IMR-90 (cell line): Measurements from ENCODE around the gene CARD14. TPM values are rescaled to one million over a fixed set of nuclear protein-coding genes. Genes with fewer than 3 reads are reported as not detected.

Experiments
- ATAC-seq: fragments of 200-7000 bp; cut with Tn5 transposase; 2 replicates; pipeline ENCODE4 v1.9.1; 2020; ENCODE audit warnings: low read depth, mild to moderate bottlenecking, moderate library complexity
- BruUV-seq: library from RNA; stranded (reverse); fragments of 400-500 nt; replicated peaks from 2 replicates; lab custom pipeline; 2021; lab: Mats Ljungman, UMichigan
- CTCF ChIA-PET: fragments of 300-600 bp; formaldehyde crosslinking; extraction: SDS; loops from one replicate; lab custom pipeline; 2021; ENCODE audit warnings: antibody characterized with exemption; lab: Yijun Ruan, JAX
- POLR2A ChIA-PET: fragments of 300-600 bp; sonication (Branson Sonifier 250); formaldehyde crosslinking; loops from one replicate; lab custom pipeline; 2022; ENCODE audit warnings: antibody characterized with exemption; ENCODE audit not compliant: unreplicated experiment; lab: Charles Lee
- DNase-seq: peaks from one replicate; pipeline ENCODE4 v3.0.0; 2013
- H2AFZ ChIP-seq: replicated peaks from 2 replicates; pipeline ENCODE3; 2013; ENCODE audit warnings: low read length, mild to moderate bottlenecking; ENCODE audit not compliant: poor library complexity
- H2AK5ac ChIP-seq: 2 replicates; pipeline ENCODE4 v1.6.1; 2013; ENCODE audit warnings: low read depth, low read length, inconsistent platforms
- H2AK9ac ChIP-seq: replicated peaks from 2 replicates; pipeline ENCODE3; 2013; ENCODE audit warnings: mild to moderate bottlenecking, low read depth, low read length, moderate library complexity; ENCODE audit not compliant: poor library complexity
- H2BK120ac ChIP-seq: 2 replicates; pipeline ENCODE4 v1.6.1; 2013; ENCODE audit warnings: low read depth, low read length, inconsistent platforms
- H2BK15ac ChIP-seq: 3 replicates; pipeline ENCODE4 v1.6.1; 2013; ENCODE audit warnings: low read depth, low read length, inconsistent platforms
- H2BK20ac ChIP-seq: 2 replicates; pipeline ENCODE4 v1.6.1; 2013; ENCODE audit warnings: low read depth, mild to moderate bottlenecking, inconsistent platforms, low read length, moderate library complexity
- H2BK5ac ChIP-seq: 2 replicates; pipeline ENCODE4 v1.6.1; 2013; ENCODE audit warnings: mild to moderate bottlenecking, low read depth, low read length, inconsistent platforms; ENCODE audit not compliant: poor library complexity, severe bottlenecking
- H3K14ac ChIP-seq: replicated peaks from 2 replicates; pipeline ENCODE4 v1.6.1; 2013; ENCODE audit warnings: low read depth, low read length, inconsistent platforms
- H3K18ac ChIP-seq: 2 replicates; pipeline ENCODE4 v1.6.1; 2013; ENCODE audit warnings: low read depth, low read length, control low read depth
- H3K23ac ChIP-seq: 2 replicates; pipeline ENCODE4 v1.6.1; 2013; ENCODE audit warnings: low read depth, low read length, inconsistent platforms
- H3K27ac ChIP-seq: 2 replicates; pipeline ENCODE4 v1.5.1; 2013; ENCODE audit warnings: mild to moderate bottlenecking, control low read depth, low read length; ENCODE audit not compliant: insufficient read depth
- H3K27me3 ChIP-seq: 2 replicates; pipeline ENCODE4 v1.6.1; 2013; ENCODE audit warnings: low read length; ENCODE audit not compliant: control insufficient read depth, insufficient read depth
- H3K36me3 ChIP-seq: 2 replicates; pipeline ENCODE4 v1.6.1; 2013; ENCODE audit warnings: low read length, mixed read lengths; ENCODE audit not compliant: control insufficient read depth, insufficient read depth
- H3K4ac ChIP-seq: 2 replicates; pipeline ENCODE4 v1.6.1; 2013; ENCODE audit warnings: low read depth, low read length, inconsistent platforms
- H3K4me1 ChIP-seq: 2 replicates; pipeline ENCODE4 v1.6.1; 2013; ENCODE audit warnings: low read length, mixed read lengths; ENCODE audit not compliant: control insufficient read depth, insufficient read depth
- H3K4me2 ChIP-seq: 2 replicates; pipeline ENCODE4 v1.6.1; 2013; ENCODE audit warnings: low read depth, mild to moderate bottlenecking, control low read depth, low read length, moderate library complexity
- H3K4me3 ChIP-seq: 2 replicates; pipeline ENCODE4 v1.5.1; 2013; ENCODE audit warnings: low read depth, mild to moderate bottlenecking, control low read depth, low read length, moderate library complexity; ENCODE audit not compliant: insufficient read depth
- H3K56ac ChIP-seq: 2 replicates; pipeline ENCODE4 v1.6.1; 2013; ENCODE audit warnings: low read length, inconsistent platforms; ENCODE audit not compliant: insufficient read depth; ENCODE audit errors: extremely low read depth
- H3K79me1 ChIP-seq, 2 experiments: 2 replicates each; pipeline ENCODE4 v1.6.1; 2013; ENCODE audit warnings: low read length in 2 of 2, inconsistent platforms in 1 of 2, low read depth in 1 of 2
- H3K9ac ChIP-seq: 2 replicates; pipeline ENCODE4 v1.6.1; 2013; ENCODE audit warnings: low read depth, low read length, control low read depth
- H3K9me1 ChIP-seq: 2 replicates; pipeline ENCODE4 v1.6.1; 2013; ENCODE audit warnings: low read length, inconsistent platforms; ENCODE audit not compliant: insufficient read depth
- H3K9me3 ChIP-seq: 2 replicates; pipeline ENCODE4 v1.6.1; 2013; ENCODE audit warnings: low read length; ENCODE audit not compliant: control insufficient read depth, insufficient read depth
- H4K20me1 ChIP-seq: 2 replicates; pipeline ENCODE4 v1.6.1; 2013; ENCODE audit warnings: low read length, inconsistent platforms; ENCODE audit not compliant: insufficient read depth
- H4K5ac ChIP-seq: 2 replicates; pipeline ENCODE4 v1.6.1; 2013; ENCODE audit warnings: mild to moderate bottlenecking, low read depth, low read length, control low read depth
- H4K8ac ChIP-seq, 2 experiments: 2 replicates each; pipeline ENCODE4 v1.6.1; 2013; ENCODE audit warnings: low read depth in 2 of 2, low read length in 2 of 2, control low read depth in 1 of 2, inconsistent platforms in 1 of 2
- H4K91ac ChIP-seq: 2 replicates; pipeline ENCODE4 v1.6.1; 2013; ENCODE audit warnings: low read depth, low read length, inconsistent platforms; ENCODE audit not compliant: insufficient read depth
- BHLHE40 ChIP-seq: fragments of 150-350 bp; IDR thresholded peaks from 2 replicates; pipeline ENCODE4 v1.6.1; 2016; ENCODE audit warnings: mild to moderate bottlenecking, low read depth, low read length
- CEBPB ChIP-seq: IDR thresholded peaks from 2 replicates; pipeline ENCODE4 v1.6.1; 2012; ENCODE audit warnings: low read depth, low read length, improper control_type of control experiment
- CHD1 ChIP-seq: IDR thresholded peaks from 2 replicates; pipeline ENCODE4 v1.6.1; 2012; ENCODE audit warnings: low read depth, low read length, improper control_type of control experiment
- FOS ChIP-seq: fragments of 150-350 bp; IDR thresholded peaks from 2 replicates; pipeline ENCODE4 v1.6.1; 2016; ENCODE audit warnings: low read depth, low read length
- MAFK ChIP-seq: IDR thresholded peaks from 2 replicates; pipeline ENCODE4 v1.6.1; 2012; ENCODE audit warnings: low read depth, low read length, improper control_type of control experiment
- MAZ ChIP-seq: IDR thresholded peaks from 2 replicates; pipeline ENCODE4 v1.6.1; 2012; ENCODE audit warnings: low read depth, mild to moderate bottlenecking, low read length, improper control_type of control experiment, moderate library complexity, borderline replicate concordance
- MXI1 ChIP-seq: IDR thresholded peaks from 2 replicates; pipeline ENCODE4 v1.6.1; 2012; ENCODE audit warnings: low read depth, mild to moderate bottlenecking, low read length, moderate library complexity, borderline replicate concordance
- NFE2L2 ChIP-seq: fragments of 150-350 bp; IDR thresholded peaks from 2 replicates; pipeline ENCODE4 v1.6.1; 2016; ENCODE audit warnings: low read depth, mild to moderate bottlenecking, low read length
- POLR2A ChIP-seq: IDR thresholded peaks from 2 replicates; pipeline ENCODE4 v1.6.1; 2012; ENCODE audit warnings: mild to moderate bottlenecking, low read depth, low read length
- RAD21 ChIP-seq: IDR thresholded peaks from 2 replicates; pipeline ENCODE4 v1.6.1; 2012; ENCODE audit warnings: low read length, improper control_type of control experiment
- RCOR1 ChIP-seq: IDR thresholded peaks from 2 replicates; pipeline ENCODE4 v1.6.1; 2012; ENCODE audit warnings: mild to moderate bottlenecking, low read length, improper control_type of control experiment; ENCODE audit not compliant: insufficient replicate concordance
- RFX5 ChIP-seq: IDR thresholded peaks from 2 replicates; pipeline ENCODE4 v1.8.0; 2012; ENCODE audit warnings: low read depth, mild to moderate bottlenecking, low read length, moderate library complexity
- SMC3 ChIP-seq: fragments of 150-350 bp; IDR thresholded peaks from 2 replicates; pipeline ENCODE4 v1.6.1; 2016; ENCODE audit warnings: low read depth, mild to moderate bottlenecking, antibody characterized with exemption, low read length, moderate library complexity
- WGBS, 2 experiments: methylation state at CpG; one replicate each; pipeline versions ENCODE4 v1.1.5 to v1.1.7; 2013; ENCODE audit warnings: missing lambda C conversion rate in 2 of 2; ENCODE audit not compliant: insufficient read length in 1 of 2; ENCODE audit errors: extremely low coverage in 2 of 2; 5-methylcytosine and 5-hydroxymethylcytosine counted together
- dilution Hi-C: fragments of 300-500 bp; cut with HindIII; formaldehyde crosslinking; loops from one replicate; pipeline ENCODE4 v1.14.3; 2018; ENCODE audit warnings: low sequenced_read_pairs; ENCODE audit not compliant: unreplicated experiment
- in situ Hi-C: fragments of 300-500 bp; cut with MboI; formaldehyde crosslinking; loops from 3 replicates; pipeline ENCODE4 v1.14.3; 2019; ENCODE audit warnings: low sequenced_read_pairs, inconsistent platforms, mixed read lengths
- intact Hi-C: fragments of 100-400 bp; cut with micrococcal nuclease; formaldehyde crosslinking; loops from 2 replicates; pipeline ENCODE4 v1.10.0; 2022
- polyA plus RNA-seq, 3 experiments: library from polyadenylated mRNA; depleted of rRNA; stranded (reverse); fragments of >200 nt; gene quantifications; 2 replicates each; pipeline ENCODE4 v1.2.3, GENCODE V29; 2012; ENCODE audit warnings: low replicate concordance in 1 of 3
- total RNA-seq: library from RNA; depleted of rRNA; stranded (reverse); fragments of >200 nt; gene quantifications from 2 replicates; pipeline ENCODE4 v1.2.3, GENCODE V29; 2012
- TF ChIP-seq, protein P1 (sequence below): fragments of 150-350 bp; IDR thresholded peaks from 2 replicates; pipeline ENCODE4 v1.6.1; 2016; ENCODE audit warnings: low read depth, mild to moderate bottlenecking, low read length, moderate library complexity, borderline replicate concordance

CARD14 gene
- total and polyA plus RNA-seq, 2 of the 4 experiments (the other 2 are of a cell fraction), result not detected

DNA sequence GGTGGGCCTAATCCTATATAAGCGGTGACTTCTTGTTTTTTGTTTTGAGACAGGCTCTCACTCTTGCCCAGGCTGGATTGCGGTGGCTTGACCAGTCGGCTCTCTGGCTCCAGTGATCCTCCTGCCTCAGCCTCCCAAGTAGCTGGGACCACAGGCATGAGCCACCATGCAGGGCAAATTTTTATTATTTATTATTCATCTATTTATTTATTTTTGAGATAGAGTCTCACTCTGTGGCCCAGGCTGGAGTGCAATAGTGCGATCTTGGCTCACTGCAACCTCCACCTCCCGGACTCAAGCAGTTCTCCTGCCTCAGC, 86.2 kb downstream of the CARD14 start (continued):
- TF ChIP-seq RCOR1 (no peak), RFX5 (no peak), MAFK (no peak), CHD1 (no peak)
- TF ChIP-seq, protein P1, sequence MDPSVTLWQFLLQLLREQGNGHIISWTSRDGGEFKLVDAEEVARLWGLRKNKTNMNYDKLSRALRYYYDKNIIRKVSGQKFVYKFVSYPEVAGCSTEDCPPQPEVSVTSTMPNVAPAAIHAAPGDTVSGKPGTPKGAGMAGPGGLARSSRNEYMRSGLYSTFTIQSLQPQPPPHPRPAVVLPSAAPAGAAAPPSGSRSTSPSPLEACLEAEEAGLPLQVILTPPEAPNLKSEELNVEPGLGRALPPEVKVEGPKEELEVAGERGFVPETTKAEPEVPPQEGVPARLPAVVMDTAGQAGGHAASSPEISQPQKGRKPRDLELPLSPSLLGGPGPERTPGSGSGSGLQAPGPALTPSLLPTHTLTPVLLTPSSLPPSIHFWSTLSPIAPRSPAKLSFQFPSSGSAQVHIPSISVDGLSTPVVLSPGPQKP, result no peak

DNA sequence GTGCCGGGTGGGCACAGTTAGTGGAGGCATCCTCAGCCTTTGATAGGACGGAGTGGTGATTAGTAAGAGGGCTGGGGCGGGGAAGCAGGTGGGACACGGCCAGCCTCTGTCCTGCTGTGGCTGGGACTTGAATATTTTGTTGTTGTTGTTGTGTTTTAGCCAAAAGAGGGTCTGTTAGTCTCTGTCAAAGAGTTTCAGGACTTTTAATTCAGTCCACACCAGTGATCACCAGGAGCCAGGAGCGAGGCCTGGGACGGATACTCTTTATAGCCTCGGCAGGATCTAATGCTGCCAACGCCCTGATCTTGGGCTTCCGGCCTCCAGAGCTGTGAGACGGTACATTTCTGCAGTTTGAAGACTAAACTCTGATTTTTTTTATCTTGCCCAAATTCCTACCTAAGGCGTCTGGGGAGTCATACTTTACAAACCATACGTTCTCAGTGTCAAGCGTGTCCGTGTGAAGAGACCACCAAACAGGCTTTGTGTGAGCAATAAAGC, 87.9 kb downstream of the CARD14 start:
- no peak overlapping the region for H3K4me2 ChIP-seq
- H3K4me1 ChIP-seq, result peaks cover 16% of the 10 kb centered on the region
- H4K8ac ChIP-seq, result no peak overlapping the region
- intact Hi-C loops (loop anchor here (10.0 kb wide), 1 partner anchor 173 kb away; no protein-coding TSS in a partner anchor), dilution Hi-C loops (no loop called here), in situ Hi-C loops (no loop called here)
- POLR2A ChIA-PET, result interaction anchor here (0.6 kb wide), 1 partner anchor 112 kb away, joined by 9 read pairs; no protein-coding TSS in a partner anchor
- no peak overlapping the region for H3K56ac ChIP-seq
- peak overlapping the region; percentile 34; the same call in 1 of the 2 replicates for H4K91ac ChIP-seq
- peaks cover 6% of the 10 kb centered on the region; the same call in 1 of the 2 replicates for H3K9me1 ChIP-seq
- no peak overlapping the region for H2AFZ ChIP-seq
- no peak overlapping the region for H3K23ac ChIP-seq
- H2BK120ac ChIP-seq, result no peak overlapping the region
- no peak overlapping the region for H3K18ac ChIP-seq
- no peak overlapping the region for H4K5ac ChIP-seq
- no peak overlapping the region for H3K4ac ChIP-seq
- no peak overlapping the region for H3K14ac ChIP-seq
- H3K27ac ChIP-seq, result no peak overlapping the region
- no peak for ATAC-seq
- 56% methylated on average over 3 of the region's 14 CpGs; no CpG with 5 or more reads in 1 of the 2 experiments for WGBS, 2 experiments
- H2AK5ac ChIP-seq, result no peak overlapping the region; the same call in 1 of the 2 replicates
- no peak overlapping the region for H2BK5ac ChIP-seq
- no peak overlapping the region for H3K4me3 ChIP-seq
- no peaks in the 10 kb centered on the region for H4K20me1 ChIP-seq
- H3K79me1 ChIP-seq, result peaks cover 6 to 18% of the 10 kb centered on the region in 2 experiments; a peak in 2 of 4 replicates
- no peak overlapping the region for H2BK20ac ChIP-seq
- no peaks in the 10 kb centered on the region for H3K9me3 ChIP-seq
- H3K9ac ChIP-seq, result no peak overlapping the region
- BruUV-seq, result no TSS peak
- H2BK15ac ChIP-seq, result no peak overlapping the region
- no peaks in the 10 kb centered on the region for H3K27me3 ChIP-seq
- no peak for DNase-seq
- CTCF ChIA-PET, result no interaction called here
- peak overlapping the region; percentile 45 for H2AK9ac ChIP-seq
- H3K36me3 ChIP-seq, result peaks cover 5% of the 10 kb centered on the region; the same call in 1 of the 2 replicates
- TF ChIP-seq CEBPB (no peak), MAZ (no peak), FOS (no peak), CHD1 (no peak), BHLHE40 (no peak), MXI1 (no peak), POLR2A (no peak), NFE2L2 (no peak), MAFK (no peak), RAD21 (no peak), SMC3 (no peak)
- TF ChIP-seq, protein P1, result no peak
